ENCODE measurements around the gene CCDC167. TPM values are rescaled to one million over a fixed set of nuclear protein-coding genes. Genes with fewer than 3 reads are reported as not detected.
A peak's percentile ranks its signal among the peaks of the same experiment; 100 is the strongest.

The CCDC167 gene
- total RNA-seq, 1 experiment from 2014 or later: 31.9 TPM

DNA sequence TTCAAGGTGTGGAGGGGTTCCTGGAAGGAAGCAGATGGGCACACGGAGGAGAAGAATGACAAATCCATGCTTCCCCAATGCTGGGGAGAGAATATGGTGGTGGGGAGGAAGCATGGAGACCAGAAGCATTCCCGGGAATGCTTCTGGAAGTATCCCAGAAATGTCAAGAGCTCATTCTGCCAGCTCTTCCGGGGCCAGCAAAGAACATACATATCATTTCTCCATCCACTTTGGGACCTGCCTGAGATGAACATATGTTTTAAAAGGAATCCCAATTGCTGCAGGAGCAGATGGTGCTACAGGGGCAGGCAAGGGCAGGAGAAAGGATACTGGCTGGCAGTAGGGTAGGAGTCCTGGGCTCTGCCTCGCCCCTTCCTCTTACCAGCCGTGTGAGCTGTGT is 37.9 kb upstream of the CCDC167 start:
- no peaks in the 10 kb centered on the region for H3K36me3 Mint-ChIP-seq (ENCODE audit: insufficient read depth in 1 of 3, low read depth in 3 of 3)

More for the DNA sequence above, 37.9 kb upstream of the CCDC167 start:
- H3K9me3 ChIP-seq (ENCODE audit: control insufficient read depth, low read depth, low read length): no peaks in the 10 kb centered on the region
- Mint-ChIP-seq H3K4me1 (peaks cover 18 to 44% of the 10 kb centered on the region in 2 experiments), H3K9me3 (no peaks in the 10 kb centered on the region; a peak in 2 of 5 replicates), H3K27ac (no peak overlapping the region), H3K27me3 (ENCODE audit: low read depth) (peaks cover 82% of the 10 kb centered on the region), H3K4me3 (peak overlapping the region in 1 of 2 experiments; percentile 83; a peak in 1 of 5 replicates)
- no peak overlapping the region for H2BK12ac ChIP-seq (ENCODE audit: insufficient read length, low read depth, low read length)
- H3K27ac ChIP-seq (ENCODE audit: insufficient read length, low read depth, low read length): no peak overlapping the region
- no peaks in the 10 kb centered on the region for H4K20me1 ChIP-seq (ENCODE audit: control insufficient read depth, insufficient read depth, insufficient read length)
- H2BK120ac ChIP-seq (ENCODE audit: low read depth, low read length, poor library complexity, severe bottlenecking): no peak overlapping the region
- H3K4ac ChIP-seq (ENCODE audit: low read depth, low read length): no peak overlapping the region
- peaks cover 22% of the 10 kb centered on the region; the same call in 1 of the 2 replicates for H3K27me3 ChIP-seq (ENCODE audit: insufficient read depth, low read length)
- no peak overlapping the region for H3K4me2 ChIP-seq (ENCODE audit: insufficient read depth, insufficient read length, low read length)
- peaks cover 15% of the 10 kb centered on the region for H3K23me2 ChIP-seq (ENCODE audit: insufficient read length, low read depth, low read length, poor library complexity, severe bottlenecking)
- H3K23ac ChIP-seq (ENCODE audit: insufficient read length, low read depth, low read length): no peak overlapping the region
- no peak overlapping the region for H2BK20ac ChIP-seq (ENCODE audit: low read depth, low read length, poor library complexity, severe bottlenecking)
- H3K56ac ChIP-seq (ENCODE audit: insufficient read length, low read depth, low read length): no peak overlapping the region
- no peaks in the 10 kb centered on the region for H3K79me2 ChIP-seq (ENCODE audit: insufficient read depth, low read length)
- no peak overlapping the region for H3T11ph ChIP-seq (ENCODE audit: low read length)
- no CpG with 5 or more reads among the region's 5 CpGs for WGBS (ENCODE audit: extremely low coverage, insufficient read length, low lambda C conversion rate)
- no peaks in the 10 kb centered on the region for H3K4me1 ChIP-seq (ENCODE audit: insufficient read depth, low read length)
- DNase-seq: no peak
- no peak overlapping the region for H2AK5ac ChIP-seq (ENCODE audit: insufficient read length, low read length)
- H3K9ac ChIP-seq (ENCODE audit: extremely low read depth, insufficient read length, low read length): no peak overlapping the region
- H2AFZ ChIP-seq (ENCODE audit: low read length): no peak overlapping the region
- H3K79me1 ChIP-seq (ENCODE audit: insufficient read depth, low read depth, low read length, poor library complexity, severe bottlenecking): no peaks in the 10 kb centered on the region
- H4K8ac ChIP-seq (replicated peaks; ENCODE audit: insufficient read length, low read depth, low read length): no peak overlapping the region
- no peak overlapping the region for H4K5ac ChIP-seq (ENCODE audit: insufficient read length, low read depth, low read length)
- no peak overlapping the region for H3K14ac ChIP-seq (ENCODE audit: insufficient read depth, low read length)
- H3K18ac ChIP-seq (ENCODE audit: insufficient read length, low read depth, low read length): no peak overlapping the region
- H4K91ac ChIP-seq (ENCODE audit: insufficient read length, low read depth, low read length): no peak overlapping the region
- no peak overlapping the region for H2BK15ac ChIP-seq (ENCODE audit: low read depth, low read length)
- no peak for TF ChIP-seq CTCF (conservative IDR thresholded peaks at IDR 0.05)
- no peak overlapping the region for H2BK5ac ChIP-seq (ENCODE audit: insufficient read length, low read length)
